Sigmoid colon (tissue), 4 donors: ENCODE data around the gene MAGOHB.

Source experiments
- CTCF ChIP-seq, 4 experiments: fragments of 450-650 bp in 3 of 4; fragments of 200-600 bp in 1 of 4; IDR thresholded peaks; one replicate each; pipeline ENCODE4 v1.5.1; 2016 to 2019; ENCODE audit warnings: antibody characterized with exemption in 4 of 4, mild to moderate bottlenecking in 3 of 4, moderate library complexity in 2 of 4
- EP300 ChIP-seq, 4 donors: sonication (generic); formaldehyde crosslinking; IDR thresholded peaks; one replicate each; pipeline ENCODE4 v1.6.1; 2017; ENCODE audit warnings: antibody characterized with exemption in 4 of 4

- TF ChIP-seq CTCF (IDR thresholded peaks at IDR 0.05) (no peak), EP300 (IDR thresholded peaks at IDR 0.05) (no peak)
Measured at GRCh38 chr12:10600988-10601387, 12.4 kb downstream of the MAGOHB start.
